Activated CD8-positive, alpha-beta T cell treated with anti-CD3 and anti-CD28 coated beads, Interleukin-2, amount 10 ng/mL, durations not matched to agents 7 days and 5 days (primary cell): Measurements from ENCODE around the gene ORAI2. TPM values are rescaled to one million over a fixed set of nuclear protein-coding genes. Genes with fewer than 3 reads are reported as not detected.
A peak's percentile ranks its signal among the peaks of the same experiment; 100 is the strongest.
"Not testable (repeated sequence)": the region's sequence is repeated elsewhere in the genome, so short reads cannot be mapped to it uniquely, and the experiment has no call there.

ENCODE experiments used
- ATAC-seq: fragments of 150-1000 bp; cut with Tn5 transposase; one replicate; pipeline ENCODE4 v1.10.0; 2021; ENCODE audit warnings: moderate library complexity
- CTCF ChIA-PET: fragments of 350-600 bp; sonication (Branson Sonifier 250); formaldehyde crosslinking; loops from one replicate; lab custom pipeline; 2021; ENCODE audit warnings: antibody characterized with exemption; lab: Charles Lee
- POLR2A ChIA-PET: fragments of 350-600 bp; sonication (Branson Sonifier 250); formaldehyde crosslinking; loops from one replicate; lab custom pipeline; 2021; ENCODE audit warnings: antibody characterized with exemption; lab: Charles Lee
- DNase-seq: peaks from one replicate; pipeline ENCODE4 v3.0.0-alpha.2; 2020
- H3K27ac Mint-ChIP-seq: one replicate; pipeline ENCODE4 v1.8.0; 2021; ENCODE audit warnings: mild to moderate bottlenecking, mixed read lengths
- H3K27me3 Mint-ChIP-seq: one replicate; pipeline ENCODE4 v1.8.0; 2021; ENCODE audit warnings: low read depth, mixed read lengths
- H3K36me3 Mint-ChIP-seq: one replicate; pipeline ENCODE4 v1.8.0; 2021; ENCODE audit warnings: low read depth, mixed read lengths
- H3K4me1 Mint-ChIP-seq: one replicate; pipeline ENCODE4 v1.8.0; 2021; ENCODE audit warnings: low read depth, mixed read lengths
- H3K4me3 Mint-ChIP-seq: one replicate; pipeline ENCODE4 v1.8.0; 2021; ENCODE audit warnings: mild to moderate bottlenecking, mixed read lengths
- H3K9me3 Mint-ChIP-seq: one replicate; pipeline ENCODE4 v1.8.0; 2022; ENCODE audit warnings: mixed read lengths; ENCODE audit not compliant: insufficient read depth
- total RNA-seq, 2 experiments: library from RNA; stranded (reverse); gene quantifications; one replicate each; pipeline ENCODE4 v1.2.3, GENCODE V29; 2021

ORAI2 gene
- total RNA-seq, 2 experiments from 2014 or later, result 72.5 to 72.8 TPM

DNA sequence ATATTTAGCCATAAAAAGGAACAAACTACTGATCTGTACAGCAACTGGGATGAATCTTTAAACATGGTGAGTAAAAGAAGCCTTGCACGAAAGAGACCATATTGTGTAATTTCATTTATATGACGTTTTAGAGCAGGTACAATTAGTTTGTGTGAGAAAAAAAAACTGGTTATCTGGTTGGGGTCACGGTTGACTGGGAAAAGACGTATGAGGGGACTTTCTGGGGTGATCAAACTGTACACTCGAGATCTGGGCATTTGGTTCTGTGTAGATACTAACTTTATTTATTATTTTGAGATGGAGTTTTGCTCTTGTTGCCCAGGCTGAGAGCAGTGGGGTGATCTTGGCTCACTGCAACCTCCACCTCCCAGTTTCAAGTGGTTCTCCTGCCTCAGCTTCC, 33.0 kb upstream of the ORAI2 start:
- Mint-ChIP-seq H3K27me3 (no peaks in the 10 kb centered on the region), H3K27ac (no peak overlapping the region), H3K4me1 (peaks cover 24% of the 10 kb centered on the region), H3K9me3 (no peaks in the 10 kb centered on the region), H3K4me3 (no peak overlapping the region), H3K36me3 (peaks cover 50% of the 10 kb centered on the region)
- DNase-seq (no peak), ATAC-seq (no peak)
- ChIA-PET CTCF (interaction anchor here (0.7 to 1.3 kb wide), 2 partner anchors 9 to 50 kb away, joined by 3 to 4 read pairs; no protein-coding TSS in a partner anchor), POLR2A (no interaction called here)

GRCh38 chr7:102403563-102403962, 29.8 kb upstream of the ORAI2 start:
- H3K4me3 Mint-ChIP-seq, result no peak overlapping the region
- H3K4me1 Mint-ChIP-seq, result peaks cover 14% of the 10 kb centered on the region
- H3K36me3 Mint-ChIP-seq, result peaks cover 62% of the 10 kb centered on the region
- ATAC-seq (no peak), DNase-seq (no peak)
- no peak overlapping the region for H3K27ac Mint-ChIP-seq
- no peaks in the 10 kb centered on the region for H3K27me3 Mint-ChIP-seq
- no peaks in the 10 kb centered on the region for H3K9me3 Mint-ChIP-seq
- POLR2A ChIA-PET, result interaction anchor here (0.6 kb wide), 1 partner anchor 23 kb away, joined by 7 read pairs; no protein-coding TSS in a partner anchor
- CTCF ChIA-PET, result interaction anchor here (1.0 to 3.5 kb wide), 6 partner anchors 10 to 51 kb away, joined by 4 to 33 read pairs (median 5); partner anchors contain the start of gene ORAI2

GRCh38 chr7:102404005-102404861, 29.1 kb upstream of the ORAI2 start:
- Mint-ChIP-seq H3K27ac (no peak overlapping the region), H3K36me3 (peaks cover 64% of the 10 kb centered on the region), H3K4me3 (no peak overlapping the region)

DNA sequence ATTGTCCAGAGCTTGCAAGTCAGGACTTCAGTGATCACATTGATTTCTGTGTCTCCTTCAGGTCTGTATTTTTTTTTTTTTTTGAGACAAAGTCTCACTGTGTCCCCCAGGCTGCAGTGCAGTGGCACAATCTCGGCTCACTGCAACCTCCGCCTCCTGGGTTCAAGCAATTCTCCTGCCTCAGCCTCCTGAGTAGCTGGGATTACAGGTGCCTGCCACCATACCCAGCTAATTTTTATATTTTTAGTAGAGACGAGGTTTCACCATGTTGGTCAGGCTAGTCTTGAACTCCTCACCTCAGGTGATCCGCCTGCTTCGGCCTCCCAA, 28.6 kb upstream of the ORAI2 start:
- Mint-ChIP-seq H3K36me3 (peaks cover 66% of the 10 kb centered on the region), H3K4me1 (peaks cover 14% of the 10 kb centered on the region)
- ATAC-seq, H3K27me3 Mint-ChIP-seq, H3K27ac Mint-ChIP-seq, H3K4me3 Mint-ChIP-seq, H3K9me3 Mint-ChIP-seq, DNase-seq: not testable (repeated sequence)
- ChIA-PET CTCF (interaction anchor here (1.0 to 3.5 kb wide), 19 partner anchors 8 to 66 kb away, joined by 3 to 33 read pairs (median 5); partner anchors contain the start of genes ALKBH4, ORAI2 and PRKRIP1), POLR2A (interaction anchor here (0.9 to 2.6 kb wide), 2 partner anchors 21 to 60 kb away, joined by 4 to 13 read pairs; partner anchors contain the start of genes ALKBH4 and LRWD1)

More at GRCh38 chr7:102404005-102404861, 29.1 kb upstream of the ORAI2 start:
- POLR2A ChIA-PET, result interaction anchor here (0.6 to 2.6 kb wide), 3 partner anchors 22 to 61 kb away, joined by 4 to 13 read pairs (median 7); partner anchors contain the start of genes ALKBH4 and LRWD1
- CTCF ChIA-PET, result interaction anchor here (1.0 to 3.5 kb wide), 18 partner anchors 8 to 63 kb away, joined by 3 to 33 read pairs (median 5); partner anchors contain the start of genes ALKBH4, ORAI2 and PRKRIP1
- peak; percentile 63 for DNase-seq
- no peaks in the 10 kb centered on the region for H3K27me3 Mint-ChIP-seq
- no peaks in the 10 kb centered on the region for H3K9me3 Mint-ChIP-seq
- ATAC-seq, result peak; percentile 95
- peaks cover 14% of the 10 kb centered on the region for H3K4me1 Mint-ChIP-seq

- ChIA-PET CTCF (interaction anchor here (1.0 kb wide), 1 partner anchor 42 kb away, joined by 3 read pairs; no protein-coding TSS in a partner anchor), POLR2A (no interaction called here)
- H3K4me3 Mint-ChIP-seq, result no peak overlapping the region
- H3K36me3 Mint-ChIP-seq, result peaks cover 68% of the 10 kb centered on the region
- H3K4me1 Mint-ChIP-seq, result peaks cover 18% of the 10 kb centered on the region
- DNase-seq, result no peak
- H3K9me3 Mint-ChIP-seq, result no peaks in the 10 kb centered on the region
- H3K27me3 Mint-ChIP-seq, result no peaks in the 10 kb centered on the region
- H3K27ac Mint-ChIP-seq, result peak overlapping the region; percentile 22
- ATAC-seq, result no peak
Observed at GRCh38 chr7:102407910-102408309, 25.5 kb upstream of the ORAI2 start.

GRCh38 chr7:102408530-102408929, 24.8 kb upstream of the ORAI2 start:
- H3K4me3 Mint-ChIP-seq, DNase-seq, ATAC-seq, H3K27me3 Mint-ChIP-seq, H3K9me3 Mint-ChIP-seq, POLR2A ChIA-PET: not testable (repeated sequence)
- CTCF ChIA-PET, result interaction anchor here (7.6 kb wide), 1 partner anchor 41 kb away, joined by 44 read pairs; no protein-coding TSS in a partner anchor
- Mint-ChIP-seq H3K4me1 (peaks cover 22% of the 10 kb centered on the region), H3K36me3 (peaks cover 69% of the 10 kb centered on the region), H3K27ac (peak overlapping the region; percentile 29)

DNA sequence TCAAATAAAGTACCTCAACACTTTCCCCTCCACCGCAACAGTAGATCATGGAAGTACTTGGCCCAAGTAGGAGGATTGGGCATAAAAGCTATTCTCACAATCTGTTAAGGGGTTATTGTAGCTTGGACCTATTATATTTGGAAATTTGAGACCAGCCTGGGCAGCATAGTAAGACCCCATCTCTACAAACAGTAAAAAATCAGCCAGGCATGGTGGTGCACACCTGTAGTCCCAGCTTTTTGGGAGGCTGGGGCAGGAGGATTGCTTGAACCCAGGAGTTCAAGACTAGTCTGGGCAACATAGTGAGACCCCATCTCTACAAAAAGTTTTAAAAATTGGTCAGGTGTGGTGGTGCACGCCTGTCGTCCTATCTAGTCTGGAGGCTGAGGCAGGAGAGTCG, 24.0 kb upstream of the ORAI2 start:
- DNase-seq, result no peak
- no peak for ATAC-seq
- Mint-ChIP-seq H3K4me1 (peaks cover 25% of the 10 kb centered on the region), H3K36me3 (peaks cover 64% of the 10 kb centered on the region), H3K9me3 (no peaks in the 10 kb centered on the region), H3K4me3 (no peak overlapping the region), H3K27me3 (no peaks in the 10 kb centered on the region), H3K27ac (no peak overlapping the region)
- POLR2A ChIA-PET, result no interaction called here
- CTCF ChIA-PET, result interaction anchor here (1.7 to 7.6 kb wide), 3 partner anchors 12 to 40 kb away, joined by 8 to 44 read pairs (median 43); partner anchors contain the start of gene ORAI2

DNA sequence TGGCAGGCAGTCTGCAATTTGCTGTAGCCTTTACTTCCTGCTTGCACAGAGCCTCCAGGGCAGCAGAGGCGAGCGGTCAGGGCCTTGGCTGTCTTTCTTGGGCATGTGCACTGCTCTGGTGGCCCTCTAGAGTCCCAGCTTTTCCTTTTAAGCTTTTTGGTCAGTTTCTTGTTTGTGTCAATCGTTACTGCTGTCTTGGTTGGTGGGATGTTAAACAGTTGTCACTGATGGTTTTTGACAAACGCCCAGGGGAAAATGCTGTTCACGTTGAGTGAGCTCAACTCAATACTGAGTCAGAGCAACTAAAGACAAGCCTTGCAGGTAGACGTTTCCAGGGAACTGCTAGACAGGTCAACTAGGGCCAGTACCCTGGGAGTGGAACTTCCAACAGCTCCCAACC, 23.3 kb upstream of the ORAI2 start:
- ChIA-PET CTCF (interaction anchor here (1.5 to 7.6 kb wide), 4 partner anchors 13 to 57 kb away, joined by 3 to 44 read pairs (median 26); partner anchors contain the start of gene ORAI2), POLR2A (interaction anchor here (1.1 to 1.4 kb wide), 2 partner anchors 8 to 14 kb away, joined by 3 to 5 read pairs; partner anchors contain the start of gene PRKRIP1)
- Mint-ChIP-seq H3K4me3 (no peak overlapping the region), H3K4me1 (peaks cover 28% of the 10 kb centered on the region), H3K27me3 (no peaks in the 10 kb centered on the region), H3K9me3 (no peaks in the 10 kb centered on the region), H3K36me3 (peaks cover 66% of the 10 kb centered on the region), H3K27ac (no peak overlapping the region)
- DNase-seq, result no peak
- no peak for ATAC-seq

DNA sequence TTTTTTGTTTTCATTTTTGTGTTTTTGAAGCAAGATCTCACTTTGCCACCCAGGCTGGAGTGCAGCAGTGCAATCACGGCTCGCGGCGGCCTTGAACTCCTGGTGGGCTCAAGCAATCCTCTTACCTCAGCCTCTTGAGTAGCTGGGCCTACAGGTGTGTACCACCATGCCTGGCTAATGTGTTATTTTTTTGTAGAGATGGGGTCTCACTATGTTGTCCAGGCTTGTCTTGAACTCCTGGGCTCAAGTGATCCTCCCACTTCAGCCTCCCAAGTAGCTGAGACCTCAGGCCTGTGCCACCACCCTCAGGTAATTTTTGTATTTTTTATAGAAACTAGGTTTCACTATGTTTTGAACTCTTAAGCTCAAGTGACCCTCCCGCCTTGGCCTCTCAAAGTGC, 22.5 kb upstream of the ORAI2 start:
- Mint-ChIP-seq H3K4me1 (peaks cover 36% of the 10 kb centered on the region), H3K27me3 (no peaks in the 10 kb centered on the region), H3K36me3 (peaks cover 70% of the 10 kb centered on the region), H3K4me3 (no peak overlapping the region), H3K27ac (peak overlapping the region; percentile 20), H3K9me3 (no peaks in the 10 kb centered on the region)
- POLR2A ChIA-PET, result interaction anchor here (1.1 to 3.8 kb wide), 3 partner anchors 9 to 15 kb away, joined by 3 to 38 read pairs (median 5); partner anchors contain the start of gene PRKRIP1
- no peak for ATAC-seq
- DNase-seq, result no peak
- CTCF ChIA-PET, result interaction anchor here (1.5 to 7.6 kb wide), 5 partner anchors 13 to 56 kb away, joined by 3 to 44 read pairs (median 14); partner anchors contain the start of gene ORAI2

GRCh38 chr7:102412548-102412947, 20.8 kb upstream of the ORAI2 start:
- Mint-ChIP-seq H3K36me3 (peaks cover 73% of the 10 kb centered on the region), H3K27ac (no peak overlapping the region), H3K9me3 (no peaks in the 10 kb centered on the region), H3K27me3 (no peaks in the 10 kb centered on the region), H3K4me3 (no peak overlapping the region), H3K4me1 (peaks cover 52% of the 10 kb centered on the region)
- DNase-seq, result peak; percentile 63
- POLR2A ChIA-PET, result interaction anchor here (0.6 to 3.8 kb wide), 6 partner anchors 13 to 25 kb away, joined by 3 to 38 read pairs (median 4); partner anchors contain the start of genes ORAI2 and PRKRIP1
- ATAC-seq, result no peak
- CTCF ChIA-PET, result interaction anchor here (0.9 to 7.6 kb wide), 11 partner anchors 8 to 54 kb away, joined by 4 to 44 read pairs (median 10); partner anchors contain the start of genes ALKBH4, LRWD1, ORAI2 and PRKRIP1

DNA sequence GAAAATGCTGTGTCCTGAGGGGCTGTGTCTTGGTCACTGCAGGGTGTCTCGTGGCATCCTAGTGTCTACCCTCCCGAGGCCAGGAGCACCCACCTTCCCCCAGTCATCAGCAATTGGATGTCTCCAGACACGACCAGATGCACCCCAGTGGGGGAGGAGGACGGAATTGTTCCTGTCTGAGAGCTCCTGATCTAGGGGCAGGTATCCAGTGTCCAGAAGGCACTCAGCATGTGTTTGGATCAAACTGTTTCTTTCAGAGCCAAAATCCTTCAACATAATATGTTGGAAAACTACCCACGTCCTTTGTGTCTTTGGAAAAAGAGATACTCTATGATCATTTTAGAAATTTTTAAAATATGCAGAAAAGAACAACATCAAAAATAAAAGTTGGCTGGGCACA, 20.3 kb upstream of the ORAI2 start:
- Mint-ChIP-seq H3K36me3 (peaks cover 68% of the 10 kb centered on the region), H3K4me1 (peaks cover 51% of the 10 kb centered on the region), H3K27ac (no peak overlapping the region), H3K27me3 (no peaks in the 10 kb centered on the region), H3K4me3 (no peak overlapping the region), H3K9me3 (no peaks in the 10 kb centered on the region)
- DNase-seq (no peak), ATAC-seq (no peak)
- ChIA-PET POLR2A (interaction anchor here (0.7 to 3.8 kb wide), 5 partner anchors 13 to 21 kb away, joined by 4 to 38 read pairs (median 5); partner anchors contain the start of genes ORAI2 and PRKRIP1), CTCF (interaction anchor here (0.9 to 7.6 kb wide), 11 partner anchors 8 to 54 kb away, joined by 4 to 44 read pairs (median 10); partner anchors contain the start of genes ALKBH4, LRWD1, ORAI2 and PRKRIP1)
